Tongue (tissue), 2 donors: ENCODE measurements around the gene HHAT. TPM values are rescaled to one million over a fixed set of nuclear protein-coding genes. Genes with fewer than 3 reads are reported as not detected.

ENCODE experiments used
- DNase-seq: peaks from one replicate; pipeline ENCODE4 v3.0.0-alpha.2; 2015
- total RNA-seq: library from RNA; depleted of rRNA; stranded (reverse); fragments of >200 nt; gene quantifications from one replicate; pipeline ENCODE4 v1.2.3, GENCODE V29; 2014

Gene HHAT
- total RNA-seq, 1 donor from 2014 or later = 8.3 TPM

GRCh38 chr1:210688512-210689234, 360.0 kb downstream of the HHAT start:
- DNase-seq = no peak

GRCh38 chr1:210689826-210690225, 361.1 kb downstream of the HHAT start:
- no peak for DNase-seq

- DNase-seq = no peak
These were observed 361.5 kb downstream of the HHAT start for GRCh38 chr1:210690236-210690635.

GRCh38 chr1:210691039-210691610, 362.4 kb downstream of the HHAT start:
- DNase-seq = no peak

GRCh38 chr1:210692796-210693195, 364.1 kb downstream of the HHAT start:
- DNase-seq = no peak

- peak; percentile 72 for DNase-seq
These were observed 366.3 kb downstream of the HHAT start for GRCh38 chr1:210695026-210695425.

GRCh38 chr1:210696709-210697108, 368.0 kb downstream of the HHAT start:
- DNase-seq = no peak

GRCh38 chr1:210697185-210697584, 368.5 kb downstream of the HHAT start:
- no peak for DNase-seq

- DNase-seq = no peak
These were observed 370.0 kb downstream of the HHAT start for GRCh38 chr1:210698661-210699060.

GRCh38 chr1:210700083-210700482, 371.4 kb downstream of the HHAT start:
- DNase-seq = no peak

GRCh38 chr1:210700511-210700910, 371.8 kb downstream of the HHAT start:
- no peak for DNase-seq

- DNase-seq = no peak
These were observed 373.8 kb downstream of the HHAT start for GRCh38 chr1:210702506-210702905.

GRCh38 chr1:210703593-210703992, 374.9 kb downstream of the HHAT start:
- no peak for DNase-seq

GRCh38 chr1:210705086-210705485, 376.4 kb downstream of the HHAT start:
- no peak for DNase-seq

- DNase-seq = no peak
These were observed 377.5 kb downstream of the HHAT start for GRCh38 chr1:210706246-210706645.

GRCh38 chr1:210707300-210708240, 378.9 kb downstream of the HHAT start:
- no peak for DNase-seq

GRCh38 chr1:210709701-210710100, 381.0 kb downstream of the HHAT start:
- DNase-seq = no peak

- no peak for DNase-seq
These were observed 383.3 kb downstream of the HHAT start for GRCh38 chr1:210711825-210712612.

GRCh38 chr1:210715072-210715471, 386.4 kb downstream of the HHAT start:
- DNase-seq = no peak

GRCh38 chr1:210722410-210723081, 393.8 kb downstream of the HHAT start:
- no peak for DNase-seq

- no peak for DNase-seq
These were observed 394.9 kb downstream of the HHAT start for GRCh38 chr1:210723646-210724045.

- DNase-seq = no peak
These were observed 396.1 kb downstream of the HHAT start for GRCh38 chr1:210724768-210725167.
